GM18870 (cell line): ENCODE measurements around the gene PHOSPHO1.

Experiments
- ATAC-seq: cut with Tn5 transposase; IDR thresholded peaks from one replicate; pipeline ENCODE4 v1.9.1; 2021; ENCODE audit warnings: moderate library complexity; ENCODE audit not compliant: unreplicated experiment

PHOSPHO1 gene

DNA sequence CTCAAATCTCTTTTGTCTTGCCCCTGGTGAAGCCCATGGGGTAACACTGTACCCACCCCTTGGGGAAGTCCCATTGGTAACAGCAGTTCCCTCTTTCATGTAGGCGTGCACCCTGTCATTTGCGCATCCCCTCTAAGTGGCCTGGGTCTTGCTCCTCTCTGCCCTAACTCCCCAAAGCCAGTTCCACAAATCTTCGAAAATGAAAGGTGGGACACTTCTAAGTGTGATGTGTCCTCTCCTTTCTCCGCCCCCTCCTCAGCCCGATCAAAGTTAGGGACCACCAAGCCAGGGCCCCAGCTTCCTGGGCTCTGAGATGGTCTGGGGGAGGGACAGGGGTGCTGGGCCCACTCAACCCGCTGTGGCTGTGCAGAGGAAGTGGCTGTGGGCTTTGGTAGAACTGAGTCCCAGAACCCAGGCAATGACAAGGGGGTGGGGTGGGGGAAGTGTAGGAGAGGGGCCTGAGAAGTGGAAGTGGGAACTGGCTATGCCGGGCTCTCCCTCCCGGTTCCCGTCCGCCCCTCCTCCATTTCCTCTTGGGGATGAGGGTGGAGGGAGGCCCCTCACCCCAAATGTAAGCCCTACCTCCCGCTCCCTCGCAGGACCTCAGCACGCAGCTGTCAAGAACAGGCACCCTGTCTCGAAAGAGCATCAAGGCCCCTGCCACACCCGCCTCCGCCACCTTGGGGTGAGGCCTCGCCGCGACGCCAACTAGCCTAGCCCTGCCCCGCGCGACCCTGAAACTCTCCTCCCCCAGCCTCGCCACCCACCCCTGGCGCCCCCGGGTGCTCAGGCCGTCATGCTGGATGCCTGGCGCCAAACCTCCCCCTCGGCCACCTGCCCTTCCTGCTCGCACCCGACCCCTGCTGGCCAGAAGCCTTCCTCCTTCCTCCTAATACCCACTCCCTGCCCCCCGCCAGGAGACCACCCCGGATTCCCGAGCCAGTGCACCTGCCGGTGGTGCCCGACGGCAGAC is 11.4 kb downstream of the PHOSPHO1 start:
- ATAC-seq, result no peak

DNA sequence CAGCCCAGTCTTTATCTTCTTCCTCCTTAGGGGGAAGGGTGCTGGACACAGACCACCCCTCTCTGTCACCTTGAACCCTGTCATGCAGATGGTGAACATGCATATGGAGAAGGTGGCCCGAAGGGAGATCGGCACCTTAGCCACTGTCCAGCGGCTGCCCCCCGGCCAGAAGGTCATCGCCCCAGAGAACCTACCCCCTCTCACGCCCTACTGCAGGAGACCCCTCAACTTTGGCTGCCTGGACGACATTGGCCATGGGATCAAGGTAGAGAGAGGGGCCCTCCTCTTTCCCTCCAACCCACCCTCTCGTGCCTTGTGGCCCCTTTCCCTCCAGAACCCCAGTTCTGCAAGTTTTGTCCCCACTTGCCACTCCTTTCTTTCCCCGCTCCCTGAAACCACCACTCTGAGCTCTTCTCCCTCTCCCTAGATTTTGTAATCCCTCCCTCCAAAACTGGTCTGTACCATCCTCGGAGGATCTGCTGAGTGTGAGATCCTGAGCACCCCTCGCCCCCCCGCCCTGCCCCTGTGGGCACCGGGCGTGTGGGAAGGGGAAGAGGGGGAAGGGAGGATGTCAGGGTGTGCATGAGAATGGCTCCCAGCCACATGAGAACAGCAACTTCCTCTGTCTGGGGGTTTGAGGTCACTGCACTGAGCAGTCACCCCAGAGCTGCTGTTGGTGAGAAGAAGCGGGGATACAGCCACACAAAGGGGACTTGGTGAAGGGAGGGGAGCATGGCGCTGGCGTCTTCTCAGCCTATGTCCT is 12.8 kb downstream of the PHOSPHO1 start:
- ATAC-seq, result no peak

DNA sequence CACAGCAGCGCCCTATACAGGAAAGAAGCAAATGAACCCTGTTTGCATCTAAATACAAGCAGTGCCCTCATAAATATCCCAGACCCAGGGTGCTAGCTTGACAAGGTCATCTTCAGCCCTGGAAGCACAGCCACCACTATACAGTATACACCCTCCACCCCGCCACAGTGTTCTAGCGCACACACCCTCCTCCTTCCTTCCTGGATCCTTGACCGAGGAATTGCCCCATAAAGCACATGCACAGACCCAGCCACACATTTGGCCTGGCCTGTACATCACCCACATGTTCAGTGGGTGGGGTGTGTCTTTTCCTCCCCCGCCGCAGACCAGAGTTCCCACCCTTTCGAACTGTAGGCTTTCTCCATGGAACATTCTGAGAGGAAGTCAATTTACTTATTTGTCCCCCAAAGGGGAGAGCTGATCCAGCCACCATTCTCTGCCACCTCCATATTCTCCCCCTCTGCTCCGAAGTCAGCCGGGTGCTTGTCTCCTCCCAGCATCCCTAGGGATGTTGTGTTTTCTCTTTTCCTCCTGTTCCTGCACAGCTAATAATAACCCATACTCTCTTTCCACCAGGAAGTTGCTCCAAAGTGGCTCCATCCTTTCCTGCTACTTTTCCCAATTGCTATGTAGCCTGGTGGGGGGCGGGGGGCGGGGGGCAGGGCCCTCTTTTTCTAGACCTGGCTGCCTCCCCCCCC is 13.5 kb downstream of the PHOSPHO1 start:
- no peak for ATAC-seq

DNA sequence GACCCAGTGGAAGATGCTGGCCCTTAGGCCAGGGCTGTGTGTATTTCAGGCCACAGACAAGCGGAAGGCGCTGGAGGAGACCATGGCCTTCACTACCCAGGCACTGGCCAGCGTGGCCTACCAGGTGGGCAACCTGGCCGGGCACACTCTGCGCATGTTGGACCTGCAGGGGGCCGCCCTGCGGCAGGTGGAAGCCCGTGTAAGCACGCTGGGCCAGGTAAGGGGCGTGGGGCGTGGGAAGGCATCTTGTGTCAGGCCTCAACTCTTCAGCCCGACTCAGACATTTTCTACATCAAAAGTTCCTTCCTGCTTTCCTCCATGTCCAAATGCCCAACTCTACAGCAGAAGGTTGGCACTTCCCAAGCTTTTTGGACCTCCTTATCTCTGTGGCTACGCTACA is 14.1 kb downstream of the PHOSPHO1 start:
- no peak for ATAC-seq

DNA sequence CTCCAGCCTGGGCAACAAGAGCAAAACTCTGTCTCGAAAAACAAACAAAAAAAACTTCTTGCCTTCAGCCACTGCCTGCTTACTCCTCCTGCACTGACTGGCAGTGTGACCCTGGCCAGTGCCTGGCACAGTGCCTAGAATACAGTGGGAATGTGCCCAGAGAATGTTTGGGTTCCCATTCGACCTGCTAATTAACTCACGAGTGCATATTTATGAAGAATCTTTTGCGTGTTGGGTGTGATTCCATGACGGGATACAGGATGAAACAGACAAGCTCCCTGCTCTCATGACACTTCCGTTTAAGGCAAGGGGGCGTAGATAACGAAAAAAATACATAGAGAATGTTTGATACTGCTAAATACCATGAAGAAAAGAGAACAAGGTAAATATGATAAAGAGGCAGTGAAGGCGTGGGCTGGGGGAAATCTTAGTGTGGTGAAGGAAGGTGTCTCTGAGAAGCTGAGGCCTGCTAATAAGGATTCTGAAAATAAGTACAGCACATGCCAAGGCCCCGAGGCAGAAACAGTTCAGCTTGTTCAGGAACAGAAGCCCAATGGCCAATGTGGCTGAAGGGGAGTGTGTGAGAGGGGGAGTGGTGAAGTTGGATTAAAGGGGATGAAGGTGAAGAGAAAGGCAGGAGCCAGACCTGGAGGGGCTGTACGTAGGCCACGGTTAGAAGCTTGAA is 15.8 kb downstream of the PHOSPHO1 start:
- ATAC-seq, result no peak

DNA sequence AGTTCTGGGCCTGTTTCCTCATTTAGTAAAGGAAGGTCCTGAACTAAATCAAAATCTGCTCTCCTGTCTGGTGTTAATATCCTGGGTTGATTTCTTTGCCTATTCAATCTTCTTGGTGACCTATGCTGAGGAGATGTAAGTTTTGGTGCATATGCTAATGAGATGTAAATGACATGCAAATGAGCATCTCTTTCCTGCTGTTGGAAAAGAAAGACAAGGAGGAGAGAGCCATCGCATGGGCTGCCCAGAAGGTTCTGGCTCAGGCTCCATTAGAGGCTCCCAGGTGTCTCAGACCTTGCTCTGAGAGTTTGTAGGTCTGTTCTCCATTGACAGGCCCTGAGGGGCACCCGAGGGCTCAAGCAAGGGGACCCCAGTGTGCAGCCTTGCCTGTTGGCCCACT is 16.7 kb downstream of the PHOSPHO1 start:
- ATAC-seq, result no peak

DNA sequence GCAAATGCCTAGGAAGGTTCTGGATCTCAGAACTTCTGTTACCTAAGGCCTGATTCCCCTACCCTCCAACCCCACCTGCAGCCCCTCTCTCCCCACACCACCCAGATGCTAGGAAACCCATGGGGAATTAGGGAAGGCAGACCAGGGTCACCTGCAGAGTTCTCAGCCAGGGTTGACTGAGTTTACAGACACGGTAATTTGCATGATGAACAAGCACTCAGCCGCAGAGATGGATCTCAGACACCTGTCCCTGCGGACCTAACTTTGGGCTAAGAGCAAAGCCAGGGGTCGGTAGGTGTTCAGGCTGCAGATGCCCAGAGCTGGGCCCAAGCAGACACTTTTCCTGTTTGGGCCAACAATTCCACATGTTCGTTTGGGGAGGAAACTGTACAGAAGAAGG is 17.2 kb downstream of the PHOSPHO1 start:
- no peak for ATAC-seq

DNA sequence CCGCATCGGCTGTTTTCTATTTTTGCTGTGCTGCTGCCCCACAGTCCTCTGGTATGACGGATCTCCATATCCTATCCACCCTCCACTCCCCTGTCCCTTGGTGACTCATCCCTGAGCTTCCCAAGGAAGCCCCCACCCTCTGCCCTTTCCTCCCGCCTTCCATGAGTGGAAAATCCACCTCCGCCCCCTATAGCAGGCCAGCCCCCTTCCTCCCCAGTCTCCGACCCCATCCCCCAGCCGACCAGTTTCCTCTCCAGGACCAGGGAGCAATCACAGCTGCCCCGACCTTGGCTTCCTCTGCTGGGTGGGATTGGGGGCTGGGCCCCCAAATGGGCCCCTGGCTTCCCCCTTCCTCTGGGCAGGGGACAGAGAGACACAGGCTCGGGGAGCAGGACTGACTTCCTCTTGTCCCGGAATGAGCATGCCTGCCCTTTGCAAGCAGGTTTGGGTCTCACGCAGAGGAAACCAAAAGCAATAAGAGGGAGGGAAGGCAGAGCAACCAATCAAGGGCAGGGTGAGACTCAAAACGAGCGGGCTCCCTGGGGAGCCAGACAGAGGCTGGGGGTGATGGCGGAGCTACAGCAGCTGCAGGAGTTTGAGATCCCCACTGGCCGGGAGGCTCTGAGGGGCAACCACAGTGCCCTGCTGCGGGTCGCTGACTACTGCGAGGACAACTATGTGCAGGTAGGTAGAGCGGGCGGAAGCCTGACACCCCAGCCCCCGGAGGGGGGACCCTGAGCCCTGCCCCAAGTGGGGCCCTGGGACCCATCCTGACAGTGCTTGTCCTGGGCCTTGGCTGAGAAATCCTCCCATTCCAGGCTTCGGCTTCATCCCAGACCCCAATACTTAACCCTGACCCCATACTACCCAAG is 20.2 kb downstream of the PHOSPHO1 start, which contains the start of the genes ABI3 and GNGT2:
ABI3 (plus strand) TSS at position 550 of the 872 bp plus-strand sequence; CDS start at position 568, 18 bp downstream.
GNGT2 (minus strand) TSS at position 417 of the 872 bp plus-strand sequence. CDS start 3,152 bp downstream, outside the sequence.
- ATAC-seq, result no peak

DNA sequence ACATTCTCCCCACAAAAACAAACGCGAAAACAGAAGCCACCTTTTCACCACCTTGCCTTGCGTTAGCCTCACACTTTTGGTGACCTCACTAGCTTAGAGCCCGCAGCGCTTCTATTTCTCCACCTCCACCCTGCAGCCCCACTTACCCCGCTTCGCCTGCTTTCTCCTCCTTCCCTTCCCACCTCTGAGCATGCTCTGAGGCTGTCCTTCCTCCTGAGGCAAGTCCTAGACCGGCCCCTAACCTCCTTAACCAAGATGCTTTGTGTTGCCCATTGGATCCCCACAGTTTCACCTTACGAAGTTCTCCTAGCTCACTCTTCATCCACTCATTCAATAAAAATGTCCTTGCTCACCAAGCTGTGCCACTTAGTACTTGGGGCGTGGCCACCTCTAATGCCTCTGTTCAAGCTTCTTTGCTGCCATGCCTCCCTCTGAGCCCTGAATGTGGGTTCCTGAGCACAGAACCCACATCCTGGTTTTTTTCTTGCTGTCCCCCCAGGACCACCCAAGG is 21.5 kb downstream of the PHOSPHO1 start:
- no peak for ATAC-seq

DNA sequence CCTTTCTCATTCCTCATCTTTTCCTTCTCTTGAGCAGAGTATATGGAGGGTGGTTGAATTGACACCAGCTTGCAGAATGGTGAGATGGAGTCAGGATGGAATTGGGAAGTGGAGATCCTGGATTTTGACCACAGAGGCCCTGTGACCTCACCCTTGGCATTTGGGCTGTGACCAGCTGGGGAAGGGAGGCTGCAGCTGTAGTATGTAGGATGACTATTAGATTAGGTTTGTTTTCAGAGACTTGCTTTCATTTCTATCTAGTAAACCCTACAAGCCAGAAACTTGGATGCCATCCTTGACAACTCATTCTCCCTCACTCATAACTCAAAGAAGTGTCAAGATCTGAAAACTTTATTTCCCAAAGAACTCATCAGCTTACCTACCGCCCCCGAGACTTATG is 26.1 kb downstream of the PHOSPHO1 start:
- no peak for ATAC-seq

DNA sequence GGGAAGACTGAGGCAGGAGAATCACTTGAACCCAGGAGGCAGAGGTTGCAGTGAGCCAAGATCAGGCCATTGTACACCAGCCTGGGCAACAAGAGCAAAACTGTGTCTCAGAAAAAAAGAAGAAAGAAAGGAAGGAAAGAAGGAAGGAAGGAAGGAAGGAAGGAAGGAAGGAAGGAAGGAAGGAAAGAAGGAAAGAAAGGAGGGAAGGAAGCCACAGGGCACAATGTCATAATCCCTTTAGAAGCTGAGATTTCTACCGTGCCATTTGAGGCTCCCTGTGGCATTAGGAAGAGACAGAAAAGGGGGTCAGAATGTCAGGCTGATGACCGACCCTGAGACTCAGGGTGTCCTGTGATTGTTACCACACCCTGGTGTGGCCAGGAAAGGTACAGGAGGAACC is 26.8 kb downstream of the PHOSPHO1 start:
- no peak for ATAC-seq

DNA sequence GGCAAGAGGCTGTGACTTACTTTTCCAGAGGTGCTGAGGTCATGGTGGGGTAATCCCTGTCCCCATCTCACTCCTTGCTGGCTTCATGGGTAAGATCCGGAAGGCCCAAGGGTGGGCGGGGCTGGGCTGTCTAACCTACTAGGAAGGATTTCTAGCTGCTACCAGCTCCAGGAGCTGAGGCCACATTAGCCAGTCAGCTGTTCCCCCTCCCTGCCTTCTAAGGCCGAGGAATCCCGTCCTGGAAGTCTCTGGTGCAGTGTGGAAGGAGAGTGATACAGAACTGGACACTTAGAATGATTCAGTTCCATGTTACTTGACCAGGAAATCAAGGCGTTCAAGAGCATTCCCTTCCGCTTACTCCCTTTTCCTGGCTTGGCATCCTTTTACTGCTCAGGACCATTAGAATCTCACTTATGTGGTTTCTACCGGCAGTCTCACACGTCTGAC is 29.1 kb downstream of the PHOSPHO1 start:
- ATAC-seq, result no peak

DNA sequence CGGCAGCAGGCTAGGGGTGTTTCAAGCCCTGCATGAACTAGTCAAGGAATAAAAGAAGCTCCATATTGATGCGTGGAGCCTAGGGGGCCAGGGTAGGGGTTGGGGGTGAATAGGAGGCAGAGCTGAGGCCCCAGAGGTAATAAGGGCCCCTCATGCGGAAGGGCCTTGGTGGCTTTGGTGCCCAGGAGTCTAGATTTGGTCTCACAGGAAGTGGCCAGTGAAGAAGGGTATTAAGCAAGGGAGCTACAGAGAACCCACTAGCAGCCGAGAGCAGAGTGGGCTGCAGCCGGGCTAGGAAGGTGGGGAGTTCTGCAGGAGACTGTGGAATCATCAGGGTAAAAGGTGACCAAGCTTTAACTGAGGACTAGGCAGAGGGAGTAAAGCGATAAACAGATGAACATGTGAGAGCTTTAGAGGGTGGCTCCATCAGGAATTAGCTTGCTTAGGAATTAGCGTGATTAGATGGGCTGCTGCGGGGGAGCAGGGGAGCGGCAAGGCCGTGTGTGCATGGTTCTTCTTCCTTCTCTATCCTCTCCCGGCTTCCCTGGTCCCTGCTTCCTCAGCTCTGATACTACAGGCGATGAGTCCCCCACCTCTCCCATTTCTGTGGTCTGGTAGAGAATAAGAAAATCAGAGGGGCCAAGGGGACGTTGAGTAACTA is 30.0 kb downstream of the PHOSPHO1 start:
- no peak for ATAC-seq

DNA sequence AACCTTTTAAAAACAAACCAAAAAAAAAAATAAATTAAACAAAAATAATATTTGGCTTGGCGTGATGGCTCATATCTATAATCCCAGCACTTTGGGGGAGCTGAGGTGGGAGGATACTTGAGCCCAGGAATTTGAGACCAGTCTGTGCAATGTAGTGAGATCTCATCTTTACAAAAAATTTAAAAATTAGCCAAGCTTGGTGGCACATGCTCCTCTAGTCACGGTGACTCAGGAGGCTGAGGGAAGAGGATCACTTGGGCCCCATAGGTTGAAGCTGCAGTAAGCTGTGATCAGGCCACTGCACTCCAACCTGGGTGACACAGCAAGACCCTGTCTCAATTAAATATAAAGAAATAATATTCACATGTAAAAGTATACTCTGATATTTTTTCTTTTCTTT is 32.4 kb downstream of the PHOSPHO1 start:
- ATAC-seq, result no peak

DNA sequence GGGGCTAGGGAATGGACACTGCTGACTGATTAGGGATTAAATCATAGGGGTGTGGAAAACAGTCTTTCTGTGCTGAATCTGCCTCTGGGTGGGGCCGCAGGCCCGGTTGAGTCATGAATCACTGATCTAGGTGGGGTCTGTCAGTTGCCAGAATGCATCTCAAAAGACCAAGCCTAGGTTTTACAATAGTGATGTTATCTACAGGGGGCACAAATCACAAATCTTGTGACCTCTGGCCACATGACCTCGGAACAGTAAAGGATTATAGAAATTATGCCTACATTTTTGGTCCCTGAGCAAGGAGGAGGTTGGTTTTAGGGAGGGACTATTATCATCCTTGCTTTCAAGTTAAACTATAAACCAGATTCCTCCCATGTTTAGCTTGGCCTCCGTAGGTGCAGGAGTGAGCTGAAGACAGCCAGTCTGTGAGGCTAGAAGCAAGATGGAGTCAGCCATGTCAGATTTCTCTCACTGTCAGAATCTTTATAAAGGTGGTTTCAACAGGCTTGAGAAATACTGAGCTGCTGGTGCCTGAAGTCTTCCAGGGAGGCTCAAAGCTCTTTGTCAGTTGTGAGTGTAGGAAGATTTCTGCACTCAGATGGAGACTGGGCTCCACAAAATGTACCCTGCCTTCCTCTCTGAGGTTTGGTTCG is 33.1 kb downstream of the PHOSPHO1 start:
- ATAC-seq, result no peak

DNA sequence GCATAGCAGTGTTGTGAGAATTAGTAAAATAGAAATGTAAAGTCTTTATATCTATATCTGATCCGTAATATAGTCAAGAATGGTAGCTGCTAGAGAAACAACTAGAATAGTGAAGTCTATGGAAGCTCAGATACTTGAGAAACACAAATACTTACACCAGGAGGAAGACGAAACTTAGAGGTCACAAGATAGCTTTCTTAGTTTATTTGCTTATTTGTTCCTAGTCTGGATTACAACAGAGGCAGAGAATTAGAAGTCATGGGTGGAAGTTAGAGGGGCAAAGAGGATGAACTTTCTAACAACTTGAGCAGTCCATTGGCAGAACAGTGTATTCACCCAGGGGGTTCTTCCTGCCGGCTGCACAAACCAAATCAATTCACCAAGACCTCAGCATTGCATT is 34.1 kb downstream of the PHOSPHO1 start:
- no peak for ATAC-seq

DNA sequence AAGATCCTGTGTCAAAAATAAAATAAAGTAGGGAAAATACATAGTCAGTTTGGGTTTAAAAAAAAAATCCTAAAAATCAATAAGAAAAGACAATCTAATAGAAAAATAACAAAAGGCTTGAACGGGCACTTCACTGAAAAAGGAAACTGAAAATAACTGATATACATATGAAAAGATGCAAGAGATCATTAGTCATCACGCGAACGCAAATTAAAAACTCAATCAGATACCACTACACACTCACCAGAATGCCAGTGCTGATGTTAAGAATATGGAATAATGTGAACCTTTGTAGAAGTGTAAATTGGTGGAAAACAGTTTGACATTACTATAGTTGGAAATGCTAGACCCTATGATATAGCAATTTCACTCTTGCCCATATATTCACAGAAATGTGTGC is 34.8 kb downstream of the PHOSPHO1 start:
- no peak for ATAC-seq

DNA sequence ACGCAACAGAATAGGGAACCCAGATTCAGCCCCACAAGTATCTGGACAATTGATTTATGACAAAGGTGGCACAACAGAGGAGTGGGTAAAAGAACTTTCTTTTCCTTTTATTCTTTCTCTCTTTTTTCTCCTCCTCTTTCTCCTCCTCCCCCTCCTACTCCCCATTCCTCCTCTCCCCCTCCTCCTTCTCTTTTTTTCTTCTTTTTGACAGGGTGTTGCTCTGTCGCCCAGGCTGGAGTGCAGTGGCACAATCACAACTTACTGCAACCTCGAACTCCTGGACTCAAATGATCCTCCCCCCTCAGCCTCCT is 36.3 kb downstream of the PHOSPHO1 start:
- ATAC-seq, result no peak
